Heart left ventricle (tissue), 16 donors: Measurements from ENCODE around the gene HADHB. TPM values are rescaled to one million over a fixed set of nuclear protein-coding genes. Genes with fewer than 3 reads are reported as not detected.

Experiments used
- ATAC-seq, 4 donors: fragments of 200-7000 bp; cut with Tn5 transposase; one replicate each; pipeline ENCODE4 v1.9.1; 2020 to 2022; ENCODE audit warnings: moderate library complexity in 4 of 4, mild to moderate bottlenecking in 3 of 4, moderate number of reproducible peaks in 1 of 4
- DNase-seq, 5 donors: peaks; one replicate each; pipeline ENCODE4 v3.0.0-alpha.2; 2020
- H3K27ac ChIP-seq, 12 donors: fragments of 200-600 bp; sonication (generic) in 4 of 12; one replicate each; pipeline versions ENCODE4 v1.5.0 to v1.8.0; 2016 to 2022; ENCODE audit warnings: mild to moderate bottlenecking in 2 of 12
- H3K27me3 ChIP-seq, 9 donors: fragments of 200-600 bp; sonication (generic) in 2 of 9; one replicate each; pipeline versions ENCODE4 v1.5.1 to v1.8.0; 2016 to 2022; ENCODE audit warnings: mild to moderate bottlenecking in 3 of 9
- H3K36me3 ChIP-seq, 9 donors: fragments of 200-600 bp; sonication (generic) in 2 of 9; one replicate each; pipeline versions ENCODE4 v1.5.0 to v1.8.0; 2018 to 2022; ENCODE audit warnings: mild to moderate bottlenecking in 2 of 9
- H3K4me1 ChIP-seq, 12 donors: fragments of 200-600 bp; sonication (generic) in 4 of 12; one replicate each; pipeline versions ENCODE4 v1.5.0 to v1.8.0; 2016 to 2022; ENCODE audit warnings: mild to moderate bottlenecking in 3 of 12
- H3K4me3 ChIP-seq, 12 donors: fragments of 200-600 bp; sonication (generic) in 4 of 12; one replicate each; pipeline versions ENCODE4 v1.5.0 to v1.8.0; 2017 to 2022; ENCODE audit warnings: mild to moderate bottlenecking in 9 of 12, moderate library complexity in 4 of 12
- H3K9me3 ChIP-seq, 12 donors: fragments of 200-600 bp; sonication (generic) in 4 of 12; one replicate each; pipeline versions ENCODE4 v1.5.0 to v1.8.0; 2016 to 2022; ENCODE audit warnings: mild to moderate bottlenecking in 1 of 12
- POLR2A ChIP-seq, 2 donors: fragments of 450-650 bp; IDR thresholded peaks; one replicate each; pipeline ENCODE4 v1.6.1; 2017; ENCODE audit warnings: antibody characterized with exemption in 2 of 2, mild to moderate bottlenecking in 2 of 2, moderate library complexity in 2 of 2
- WGBS, 4 donors: extraction: QIAGEN DNeasy Blood & Tissue Kit in 2 of 4; methylation state at CpG; one replicate each; pipeline versions ENCODE4 v1.1.5 to v1.1.7; 2013 to 2018; 5-methylcytosine and 5-hydroxymethylcytosine counted together
- intact Hi-C, 10 donors: fragments of 100-400 bp; cut with DNase I; formaldehyde crosslinking; loops; one replicate each; pipeline versions ENCODE4 v1.11.1 to v1.14.2; 2022
- polyA plus RNA-seq, 2 donors: library from polyadenylated mRNA; stranded (reverse); fragments of 200-250 nt; gene quantifications; one replicate each; pipeline ENCODE4 v1.2.3, GENCODE V29; 2013
- total RNA-seq, 9 donors: library from RNA; depleted of rRNA in 2 of 9; stranded (reverse); fragments of >200 nt in 2 of 9; fragmentation: NEBNext Ultra II Directional in 3 of 9; extraction: Animal tissue kit (Norgen Biotek cat#: 25700) in 3 of 9; gene quantifications; one replicate each; pipeline versions ENCODE4 v1.1.0 to v1.2.4, GENCODE V29; 2016 to 2023
- TF ChIP-seq, protein P1 (sequence below), 12 donors: fragments of 200-600 bp; sonication (generic) in 4 of 12; IDR thresholded peaks; one replicate each; pipeline versions ENCODE4 v1.5.0 to v1.8.0; 2018 to 2022; ENCODE audit warnings: antibody characterized with exemption in 12 of 12, mild to moderate bottlenecking in 5 of 12
- donor health status: ischemic (EF 13 %, LVEDD 7.1; RV severe dilation, severe dysfunction).
- donor health status: healthy with polysubstance abuse.
- donor health status: DM: no; HTN: yes; CAD: no.
- donor health status: DM: no; HTN: no; CAD: no.
- donor health status: ischemic (EF 25% LVEDD 6.9; RV normal size, moderate dysfunction).
- donor health status: ischemic (EF 25% LVEDD 5.7; RV mildly dilated, moderate dysfunction).
- donor health status: healthy.
- donor health status: DM: yes; HTN: yes; CAD: no.
- donor health status: ischemic (EF 35%, LVEDD 5.7; RV mildly dilated, moderate dysfunction).
- donor health status: nonischemic (EF 11% LVEDD 7.7; RV severe dilation, severe dysfunction).
- donor health status: DM: yes; HTN: yes; CAD: no.
- donor health status: PGD.
- donor health status: ischemic (EF 29% LVEDD 5.4; RV normal size, mild dysfunction).
- donor health status: nonischemic (EF 23%, LVEDD 6.1; RV moderate dilation, normal function).

The HADHB gene
- total and polyA plus RNA-seq, 11 donors = 526 to 1,915 (median 797) TPM

DNA sequence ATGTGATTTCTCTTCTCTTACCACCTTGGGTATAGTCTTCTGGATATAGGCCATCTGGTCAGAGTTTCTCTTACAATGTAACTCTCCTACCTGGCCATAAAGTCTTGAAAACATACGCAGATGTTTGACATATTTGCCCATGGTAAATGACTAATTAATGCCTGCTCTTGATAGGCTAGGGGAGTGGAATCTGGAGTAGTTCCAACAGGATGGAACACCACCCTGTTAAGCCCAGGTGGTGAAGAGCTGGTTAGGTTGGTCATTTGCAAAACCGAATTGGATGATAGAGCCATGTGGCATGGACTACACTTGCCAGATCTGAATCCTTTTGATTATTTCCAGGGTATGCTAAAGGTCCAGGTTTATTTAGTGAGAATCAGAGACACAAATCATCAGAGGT lies 36.5 kb downstream of the HADHB start:
- H3K27ac ChIP-seq = no peak overlapping the region
- peaks cover 0 to 3% (median 0%) of the 10 kb centered on the region in 12 donors for H3K4me1 ChIP-seq
- H3K9me3 ChIP-seq = no peaks in the 10 kb centered on the region
- no peak for ATAC-seq
- H3K27me3 ChIP-seq = no peaks in the 10 kb centered on the region
- no peak for DNase-seq
- H3K36me3 ChIP-seq = peaks cover 5 to 100% (median 100%) of the 10 kb centered on the region in 9 donors
- 78 to 86% (median 81%) methylated on average over 2 of the region's 2 CpGs for WGBS, 4 donors
- TF ChIP-seq, protein P1, sequence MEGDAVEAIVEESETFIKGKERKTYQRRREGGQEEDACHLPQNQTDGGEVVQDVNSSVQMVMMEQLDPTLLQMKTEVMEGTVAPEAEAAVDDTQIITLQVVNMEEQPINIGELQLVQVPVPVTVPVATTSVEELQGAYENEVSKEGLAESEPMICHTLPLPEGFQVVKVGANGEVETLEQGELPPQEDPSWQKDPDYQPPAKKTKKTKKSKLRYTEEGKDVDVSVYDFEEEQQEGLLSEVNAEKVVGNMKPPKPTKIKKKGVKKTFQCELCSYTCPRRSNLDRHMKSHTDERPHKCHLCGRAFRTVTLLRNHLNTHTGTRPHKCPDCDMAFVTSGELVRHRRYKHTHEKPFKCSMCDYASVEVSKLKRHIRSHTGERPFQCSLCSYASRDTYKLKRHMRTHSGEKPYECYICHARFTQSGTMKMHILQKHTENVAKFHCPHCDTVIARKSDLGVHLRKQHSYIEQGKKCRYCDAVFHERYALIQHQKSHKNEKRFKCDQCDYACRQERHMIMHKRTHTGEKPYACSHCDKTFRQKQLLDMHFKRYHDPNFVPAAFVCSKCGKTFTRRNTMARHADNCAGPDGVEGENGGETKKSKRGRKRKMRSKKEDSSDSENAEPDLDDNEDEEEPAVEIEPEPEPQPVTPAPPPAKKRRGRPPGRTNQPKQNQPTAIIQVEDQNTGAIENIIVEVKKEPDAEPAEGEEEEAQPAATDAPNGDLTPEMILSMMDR (IDR thresholded peaks at IDR 0.05) = no peak
- TF ChIP-seq POLR2A (IDR thresholded peaks at IDR 0.05) = no peak
- no peak overlapping the region for H3K4me3 ChIP-seq
- intact Hi-C loops = no loop called here

DNA sequence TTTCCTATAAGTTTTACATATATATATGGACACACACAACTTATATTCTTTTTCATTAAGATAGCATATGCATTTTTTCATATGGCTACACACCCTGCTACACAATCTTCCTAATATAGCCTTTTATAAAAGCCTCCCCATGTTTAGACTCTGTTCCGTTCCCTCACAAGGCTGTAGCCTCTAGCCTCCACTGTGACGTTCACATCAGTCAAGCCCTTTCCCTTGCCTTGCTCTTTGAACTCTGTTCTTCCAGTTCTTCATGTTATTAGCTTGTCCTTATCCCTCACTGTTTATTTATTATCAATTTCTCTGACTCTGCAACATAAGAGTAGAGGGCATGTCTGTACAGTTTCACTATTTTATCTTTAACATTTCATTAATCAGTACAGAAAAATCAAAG lies 38.9 kb downstream of the HADHB start:
- WGBS, 4 donors = 88 to 95% (median 93%) methylated on average over 2 of the region's 2 CpGs
- Histone ChIP-seq H3K4me1 (no peaks in the 10 kb centered on the region), H3K9me3 (no peaks in the 10 kb centered on the region), H3K36me3 (peaks cover 3 to 100% (median 100%) of the 10 kb centered on the region in 9 donors), H3K27me3 (no peaks in the 10 kb centered on the region), H3K27ac (no peak overlapping the region), H3K4me3 (no peak overlapping the region)
- intact Hi-C loops = no loop called here
- no peak for ATAC-seq
- DNase-seq = no peak
- TF ChIP-seq, protein P1 (IDR thresholded peaks at IDR 0.05) = no peak
- no peak for TF ChIP-seq POLR2A (IDR thresholded peaks at IDR 0.05)

DNA sequence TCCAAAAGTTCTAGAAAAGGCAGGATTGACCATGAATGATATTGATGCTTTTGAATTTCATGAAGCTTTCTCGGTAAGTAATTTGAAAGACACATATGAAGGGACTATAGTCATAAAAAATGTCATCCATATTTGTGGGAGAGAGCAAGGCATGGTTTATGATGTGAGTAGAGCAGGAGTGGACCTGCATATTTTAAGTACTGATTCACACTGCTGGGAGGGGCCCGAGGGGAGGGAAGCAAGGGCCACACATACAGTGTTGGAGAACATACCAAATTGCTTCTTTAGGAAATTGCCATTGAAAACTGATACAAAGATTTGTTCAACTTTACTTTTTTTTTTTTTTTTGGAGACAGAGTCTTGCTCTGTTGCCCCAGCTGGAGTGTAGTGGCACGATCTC lies 39.4 kb downstream of the HADHB start:
- H3K36me3 ChIP-seq = peaks cover 3 to 100% (median 99%) of the 10 kb centered on the region in 9 donors
- no peak for ATAC-seq
- no peaks in the 10 kb centered on the region for H3K9me3 ChIP-seq
- no peak overlapping the region for H3K27ac ChIP-seq
- no peaks in the 10 kb centered on the region for H3K27me3 ChIP-seq
- TF ChIP-seq, protein P1 (IDR thresholded peaks at IDR 0.05) = no peak
- TF ChIP-seq POLR2A (IDR thresholded peaks at IDR 0.05) = no peak
- no peak for DNase-seq
- no peaks in the 10 kb centered on the region for H3K4me1 ChIP-seq
- intact Hi-C loops = no loop called here
- no peak overlapping the region for H3K4me3 ChIP-seq
- 93 to 98% (median 96%) methylated on average over 3 of the region's 3 CpGs for WGBS, 4 donors

DNA sequence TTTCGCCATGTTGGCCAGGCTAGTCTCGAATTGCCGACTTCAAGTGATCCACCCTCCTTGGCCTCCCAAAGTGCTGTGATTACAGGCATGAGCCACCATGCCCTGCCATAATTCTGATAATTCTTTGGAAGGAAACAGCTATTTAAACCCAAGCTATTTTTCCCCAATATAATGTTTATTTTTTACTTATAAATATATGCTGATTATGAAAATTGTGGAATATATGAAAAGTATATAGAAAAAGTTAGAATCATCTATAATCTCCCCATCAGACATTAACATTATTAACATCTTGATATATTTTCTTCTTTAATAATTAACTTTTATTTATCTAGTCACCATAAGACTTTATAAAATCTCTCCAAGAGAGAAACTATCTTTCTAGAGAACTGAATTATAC lies 41.2 kb downstream of the HADHB start:
- peaks cover 3 to 100% (median 96%) of the 10 kb centered on the region in 9 donors for H3K36me3 ChIP-seq
- intact Hi-C loops = no loop called here
- no peak for TF ChIP-seq POLR2A (IDR thresholded peaks at IDR 0.05)
- TF ChIP-seq, protein P1 (IDR thresholded peaks at IDR 0.05) = no peak

More for the DNA sequence above, 41.2 kb downstream of the HADHB start:
- 96 to 98% (median 97%) methylated on average over 3 of the region's 3 CpGs for WGBS, 4 donors
- no peaks in the 10 kb centered on the region for H3K4me1 ChIP-seq
- no peaks in the 10 kb centered on the region for H3K27me3 ChIP-seq
- no peak overlapping the region for H3K27ac ChIP-seq
- H3K4me3 ChIP-seq = no peak overlapping the region
- no peak for ATAC-seq
- H3K9me3 ChIP-seq = no peaks in the 10 kb centered on the region
- no peak for DNase-seq
